DOHH2 (cell line): ENCODE results near the gene USF2.

Experiments used
- H3F3A ChIP-seq: fragments of 200-600 bp; sonication (generic), shearing (Covaris generic); 2 replicates; pipeline ENCODE4 v1.6.0; 2016; ENCODE audit warnings: antibody characterized with exemption, mild to moderate bottlenecking; ENCODE audit not compliant: control insufficient read depth, insufficient read depth
- H3K27ac ChIP-seq: fragments of 200-600 bp; sonication (generic); 2 replicates; pipeline ENCODE4 v1.5.1; 2014; ENCODE audit warnings: low read depth, mild to moderate bottlenecking, low read length, moderate library complexity
- H3K27me3 ChIP-seq: fragments of 200-600 bp; sonication (generic); 2 replicates; pipeline ENCODE4 v1.6.1; 2014; ENCODE audit warnings: mild to moderate bottlenecking, low read length, mixed read lengths; ENCODE audit not compliant: control insufficient read depth
- H3K36me3 ChIP-seq: fragments of 200-600 bp; sonication (generic); 2 replicates; pipeline ENCODE4 v1.6.1; 2014; ENCODE audit warnings: mild to moderate bottlenecking, low read length, moderate library complexity, mixed read lengths; ENCODE audit not compliant: control insufficient read depth
- H3K4me1 ChIP-seq: fragments of 200-600 bp; sonication (generic); 2 replicates; pipeline ENCODE4 v1.6.1; 2014; ENCODE audit warnings: mild to moderate bottlenecking, low read length, mixed read lengths; ENCODE audit not compliant: control insufficient read depth
- H3K4me2 ChIP-seq: fragments of 200-600 bp; sonication (generic); 2 replicates; pipeline ENCODE4 v1.6.0; 2014; ENCODE audit warnings: mild to moderate bottlenecking, low read length, moderate library complexity
- H3K4me3 ChIP-seq: fragments of 200-600 bp; sonication (generic); 2 replicates; pipeline ENCODE4 v1.5.1; 2014; ENCODE audit warnings: mild to moderate bottlenecking, low read length, mixed read lengths
- H3K79me2 ChIP-seq: fragments of 200-600 bp; sonication (generic); 2 replicates; pipeline ENCODE4 v1.6.1; 2014; ENCODE audit warnings: mild to moderate bottlenecking, low read length, mixed read lengths; ENCODE audit not compliant: control insufficient read depth
- H3K9me2 ChIP-seq: fragments of 200-600 bp; sonication (generic); replicated peaks from 2 replicates; pipeline ENCODE4 v1.6.1; 2014; ENCODE audit warnings: mild to moderate bottlenecking, low read length, mixed read lengths; ENCODE audit not compliant: control insufficient read depth
- H3K9me3 ChIP-seq: fragments of 200-600 bp; sonication (generic); 2 replicates; pipeline ENCODE4 v1.6.1; 2014; ENCODE audit warnings: antibody characterized with exemption, low read length, mixed read lengths; ENCODE audit not compliant: control insufficient read depth, insufficient read depth
- H4K20me1 ChIP-seq: fragments of 200-600 bp; sonication (generic); 2 replicates; pipeline ENCODE4 v1.6.0; 2014; ENCODE audit warnings: low read depth, mild to moderate bottlenecking, antibody characterized with exemption, low read length, moderate library complexity; ENCODE audit not compliant: control insufficient read depth, insufficient read depth
- EZH2phosphoT487 ChIP-seq: fragments of 200-600 bp; sonication (generic); IDR thresholded peaks from 2 replicates; pipeline ENCODE4 v1.6.1; 2017; ENCODE audit warnings: borderline replicate concordance, mild to moderate bottlenecking, antibody characterized with exemption, low read length, moderate library complexity, mixed read lengths
- TF ChIP-seq, protein P1 (sequence below): fragments of 200-600 bp; sonication (generic); IDR thresholded peaks from one replicate; pipeline ENCODE4 v1.5.1; 2014; ENCODE audit warnings: antibody characterized with exemption, mild to moderate bottlenecking, low read depth, low read length; ENCODE audit not compliant: poor library complexity, severe bottlenecking

USF2 gene

DNA sequence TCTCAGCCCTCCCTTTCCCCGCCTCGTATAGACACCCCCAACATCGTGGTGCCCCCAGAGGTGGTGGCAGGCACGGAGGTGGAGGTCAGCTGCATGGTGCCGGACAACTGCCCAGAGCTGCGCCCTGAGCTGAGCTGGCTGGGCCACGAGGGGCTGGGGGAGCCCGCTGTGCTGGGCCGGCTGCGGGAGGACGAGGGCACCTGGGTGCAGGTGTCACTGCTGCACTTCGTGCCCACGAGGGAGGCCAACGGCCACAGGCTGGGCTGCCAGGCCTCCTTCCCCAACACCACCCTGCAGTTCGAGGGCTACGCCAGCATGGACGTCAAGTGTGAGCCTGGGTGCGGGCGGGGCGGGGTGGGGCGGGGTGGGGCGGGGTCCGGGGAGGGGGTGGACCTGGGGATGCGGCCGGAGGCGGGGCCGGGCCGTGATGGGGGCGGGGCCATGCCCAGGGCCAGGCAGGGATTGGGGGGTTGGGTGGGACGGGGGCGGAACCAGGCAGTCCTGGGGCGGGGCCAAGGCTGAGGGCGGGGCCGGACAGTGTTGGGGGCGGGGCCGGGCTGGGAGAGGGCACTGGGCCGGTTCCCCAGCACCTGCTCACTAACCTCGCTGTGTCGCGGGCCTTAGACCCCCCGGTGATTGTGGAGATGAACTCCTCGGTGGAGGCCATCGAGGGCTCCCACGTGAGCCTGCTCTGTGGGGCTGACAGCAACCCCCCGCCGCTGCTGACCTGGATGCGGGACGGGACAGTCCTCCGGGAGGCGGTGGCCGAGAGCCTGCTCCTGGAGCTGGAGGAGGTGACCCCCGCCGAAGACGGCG is 31.0 kb downstream of the USF2 start:
- Histone ChIP-seq H3K27ac (no peak overlapping the region), H3K4me2 (no peak overlapping the region), H3K79me2 (no peaks in the 10 kb centered on the region), H3K4me1 (peaks cover 54% of the 10 kb centered on the region), H3F3A (peaks cover 27% of the 10 kb centered on the region), H3K9me2 (no peaks in the 10 kb centered on the region), H3K9me3 (no peaks in the 10 kb centered on the region), H3K27me3 (no peaks in the 10 kb centered on the region), H4K20me1 (no peaks in the 10 kb centered on the region), H3K4me3 (no peak overlapping the region), H3K36me3 (no peaks in the 10 kb centered on the region)
- TF ChIP-seq EZH2phosphoT487 = no peak
- TF ChIP-seq, protein P1, sequence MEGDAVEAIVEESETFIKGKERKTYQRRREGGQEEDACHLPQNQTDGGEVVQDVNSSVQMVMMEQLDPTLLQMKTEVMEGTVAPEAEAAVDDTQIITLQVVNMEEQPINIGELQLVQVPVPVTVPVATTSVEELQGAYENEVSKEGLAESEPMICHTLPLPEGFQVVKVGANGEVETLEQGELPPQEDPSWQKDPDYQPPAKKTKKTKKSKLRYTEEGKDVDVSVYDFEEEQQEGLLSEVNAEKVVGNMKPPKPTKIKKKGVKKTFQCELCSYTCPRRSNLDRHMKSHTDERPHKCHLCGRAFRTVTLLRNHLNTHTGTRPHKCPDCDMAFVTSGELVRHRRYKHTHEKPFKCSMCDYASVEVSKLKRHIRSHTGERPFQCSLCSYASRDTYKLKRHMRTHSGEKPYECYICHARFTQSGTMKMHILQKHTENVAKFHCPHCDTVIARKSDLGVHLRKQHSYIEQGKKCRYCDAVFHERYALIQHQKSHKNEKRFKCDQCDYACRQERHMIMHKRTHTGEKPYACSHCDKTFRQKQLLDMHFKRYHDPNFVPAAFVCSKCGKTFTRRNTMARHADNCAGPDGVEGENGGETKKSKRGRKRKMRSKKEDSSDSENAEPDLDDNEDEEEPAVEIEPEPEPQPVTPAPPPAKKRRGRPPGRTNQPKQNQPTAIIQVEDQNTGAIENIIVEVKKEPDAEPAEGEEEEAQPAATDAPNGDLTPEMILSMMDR = no peak

DNA sequence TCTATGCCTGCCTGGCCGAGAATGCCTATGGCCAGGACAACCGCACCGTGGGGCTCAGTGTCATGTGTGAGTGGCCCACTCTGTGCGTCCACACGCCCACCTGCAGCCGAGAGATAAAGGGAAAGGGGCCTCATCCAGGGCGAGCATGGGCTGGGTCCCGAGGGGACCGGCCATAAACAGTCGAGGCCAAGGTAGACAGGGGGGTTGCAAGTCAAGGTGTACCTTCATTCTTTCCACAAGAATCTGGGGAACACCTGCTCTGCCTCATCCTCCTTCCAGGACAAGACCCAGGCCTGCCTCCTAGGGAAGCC is 31.5 kb downstream of the USF2 start:
- no peak for TF ChIP-seq EZH2phosphoT487
- TF ChIP-seq, protein P1 = no peak
- no peaks in the 10 kb centered on the region for H4K20me1 ChIP-seq
- H3K27me3 ChIP-seq = no peaks in the 10 kb centered on the region
- no peak overlapping the region for H3K27ac ChIP-seq
- peaks cover 54% of the 10 kb centered on the region for H3K4me1 ChIP-seq
- no peak overlapping the region for H3K4me2 ChIP-seq
- peaks cover 22% of the 10 kb centered on the region for H3F3A ChIP-seq
- H3K9me2 ChIP-seq = no peaks in the 10 kb centered on the region
- no peak overlapping the region for H3K4me3 ChIP-seq
- H3K9me3 ChIP-seq = no peaks in the 10 kb centered on the region
- H3K36me3 ChIP-seq = no peaks in the 10 kb centered on the region
- H3K79me2 ChIP-seq = no peaks in the 10 kb centered on the region

DNA sequence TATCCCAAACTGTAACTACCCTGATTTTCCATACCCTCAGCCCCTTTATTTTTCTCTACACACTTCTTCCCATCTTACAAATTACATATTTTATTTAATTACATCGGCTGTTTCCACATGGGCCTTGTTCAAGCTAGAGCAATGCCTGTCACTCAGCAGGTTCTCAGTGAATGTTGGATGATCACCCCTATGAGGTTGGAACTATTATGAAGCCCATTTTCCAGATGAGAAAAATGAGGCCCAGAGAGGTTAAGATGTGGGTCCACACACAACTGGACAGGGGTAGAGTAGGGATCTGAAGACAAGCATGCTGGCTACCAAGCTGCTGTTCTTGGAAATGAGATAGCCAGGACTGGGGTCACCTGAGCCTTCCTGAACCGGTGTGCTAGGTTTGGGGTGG is 33.2 kb downstream of the USF2 start:
- Histone ChIP-seq H3K9me3 (no peaks in the 10 kb centered on the region), H4K20me1 (no peaks in the 10 kb centered on the region), H3K27me3 (no peaks in the 10 kb centered on the region), H3K4me3 (no peak overlapping the region), H3K36me3 (no peaks in the 10 kb centered on the region), H3F3A (peaks cover 13% of the 10 kb centered on the region), H3K9me2 (no peaks in the 10 kb centered on the region), H3K4me2 (no peak overlapping the region), H3K4me1 (peaks cover 54% of the 10 kb centered on the region), H3K79me2 (no peaks in the 10 kb centered on the region), H3K27ac (no peak overlapping the region)
- TF ChIP-seq EZH2phosphoT487 = no peak
- TF ChIP-seq, protein P1 = no peak
